Osteoblast (primary cell): ENCODE results near the gene USP10. TPM values are rescaled to one million over a fixed set of nuclear protein-coding genes. Genes with fewer than 3 reads are reported as not detected.

Experiments
- DNase-seq: peaks from one replicate; pipeline ENCODE4 v3.0.0; 2011; ENCODE audit warnings: low spot score, mixed read lengths; ENCODE audit not compliant: insufficient read length; ENCODE audit errors: missing footprints
- H2AFZ ChIP-seq: 2 replicates; pipeline ENCODE4 v1.6.0; 2011; ENCODE audit warnings: mild to moderate bottlenecking, low read length
- H3K27ac ChIP-seq: 2 replicates; pipeline ENCODE4 v1.5.1; 2011; ENCODE audit warnings: mild to moderate bottlenecking, low read depth, low read length, moderate library complexity
- H3K27me3 ChIP-seq: 2 replicates; pipeline ENCODE4 v1.6.0; 2012; ENCODE audit warnings: mild to moderate bottlenecking, control low read depth, inconsistent platforms, low read length, moderate library complexity; ENCODE audit not compliant: insufficient read depth
- H3K36me3 ChIP-seq: 2 replicates; pipeline ENCODE4 v1.5.1; 2011; ENCODE audit warnings: mild to moderate bottlenecking, low read length, control low read depth, moderate library complexity; ENCODE audit not compliant: insufficient read depth
- H3K4me1 ChIP-seq: 2 replicates; pipeline ENCODE4 v1.5.1; 2011; ENCODE audit warnings: mild to moderate bottlenecking, low read length, control low read depth, moderate library complexity; ENCODE audit not compliant: insufficient read depth
- H3K4me2 ChIP-seq: 2 replicates; pipeline ENCODE4 v1.6.0; 2011; ENCODE audit warnings: mild to moderate bottlenecking, low read length; ENCODE audit not compliant: insufficient read depth
- H3K4me3 ChIP-seq: fragments of 200-600 bp; sonication (generic); 3 replicates; pipeline ENCODE4 v1.5.1; 2012; ENCODE audit warnings: mild to moderate bottlenecking, low read length, inconsistent platforms; ENCODE audit not compliant: insufficient read depth
- H3K79me2 ChIP-seq: 2 replicates; pipeline ENCODE4 v1.6.0; 2012; ENCODE audit warnings: mild to moderate bottlenecking, low read length, control low read depth, inconsistent platforms; ENCODE audit not compliant: insufficient read depth
- H3K9me3 ChIP-seq: 2 replicates; pipeline ENCODE4 v1.5.1; 2011; ENCODE audit warnings: low read depth, low read length, control low read depth
- H4K20me1 ChIP-seq: 2 replicates; pipeline ENCODE4 v1.6.0; 2012; ENCODE audit warnings: mild to moderate bottlenecking, low read length, control low read depth; ENCODE audit not compliant: insufficient read depth
- total RNA-seq: library from RNA; depleted of rRNA; stranded (reverse); fragments of >200 nt; gene quantifications from 2 replicates; pipeline ENCODE4 v1.2.3, GENCODE V29; 2012
- TF ChIP-seq, protein P1 (sequence below): IDR thresholded peaks from 2 replicates; pipeline ENCODE4 v1.5.1; 2011; ENCODE audit warnings: mild to moderate bottlenecking, low read depth, low read length, moderate library complexity; ENCODE audit errors: extremely low read depth

The USP10 gene
- total RNA-seq, 1 donor = 43.1 TPM

DNA sequence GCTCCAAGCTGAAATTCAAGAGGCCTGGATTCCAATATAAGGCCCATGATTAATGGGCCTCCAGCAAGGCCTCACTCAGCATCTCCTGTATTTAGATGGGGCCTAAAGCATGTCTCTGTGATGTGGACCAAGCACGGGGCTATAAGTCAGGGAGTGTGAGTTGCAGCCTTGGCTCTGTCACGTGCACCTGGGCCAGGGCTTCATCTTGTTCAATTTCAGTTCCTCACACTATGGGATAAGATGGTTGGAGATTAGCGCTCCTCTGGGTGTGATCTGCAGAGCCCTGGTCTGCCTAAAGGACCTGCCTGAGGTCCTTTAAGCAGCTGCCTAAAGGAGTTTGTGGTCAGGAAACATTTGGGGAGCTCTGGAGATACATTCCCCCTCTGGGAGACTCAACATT, 26.2 kb upstream of the USP10 start:
- TF ChIP-seq, protein P1, sequence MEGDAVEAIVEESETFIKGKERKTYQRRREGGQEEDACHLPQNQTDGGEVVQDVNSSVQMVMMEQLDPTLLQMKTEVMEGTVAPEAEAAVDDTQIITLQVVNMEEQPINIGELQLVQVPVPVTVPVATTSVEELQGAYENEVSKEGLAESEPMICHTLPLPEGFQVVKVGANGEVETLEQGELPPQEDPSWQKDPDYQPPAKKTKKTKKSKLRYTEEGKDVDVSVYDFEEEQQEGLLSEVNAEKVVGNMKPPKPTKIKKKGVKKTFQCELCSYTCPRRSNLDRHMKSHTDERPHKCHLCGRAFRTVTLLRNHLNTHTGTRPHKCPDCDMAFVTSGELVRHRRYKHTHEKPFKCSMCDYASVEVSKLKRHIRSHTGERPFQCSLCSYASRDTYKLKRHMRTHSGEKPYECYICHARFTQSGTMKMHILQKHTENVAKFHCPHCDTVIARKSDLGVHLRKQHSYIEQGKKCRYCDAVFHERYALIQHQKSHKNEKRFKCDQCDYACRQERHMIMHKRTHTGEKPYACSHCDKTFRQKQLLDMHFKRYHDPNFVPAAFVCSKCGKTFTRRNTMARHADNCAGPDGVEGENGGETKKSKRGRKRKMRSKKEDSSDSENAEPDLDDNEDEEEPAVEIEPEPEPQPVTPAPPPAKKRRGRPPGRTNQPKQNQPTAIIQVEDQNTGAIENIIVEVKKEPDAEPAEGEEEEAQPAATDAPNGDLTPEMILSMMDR = no peak
- no peak for DNase-seq
- no peak overlapping the region for H3K4me2 ChIP-seq

DNA sequence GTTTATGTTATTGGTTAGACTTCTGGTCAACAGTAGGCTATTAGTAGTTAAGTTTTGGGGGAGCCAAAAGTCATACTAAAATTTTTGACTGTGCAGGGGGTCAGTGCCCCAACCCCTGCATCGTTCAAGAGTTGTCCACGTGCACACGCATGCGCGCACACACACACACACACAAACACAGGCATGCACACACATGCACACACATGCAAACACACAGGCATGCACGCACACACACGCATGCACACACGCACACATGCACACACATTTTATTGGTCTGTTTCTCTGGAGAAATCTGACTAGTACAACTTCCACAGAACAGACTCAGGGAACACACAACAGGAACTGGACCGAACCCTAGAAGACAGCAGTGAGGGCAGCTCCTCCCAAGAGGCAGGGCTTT, 24.4 kb upstream of the USP10 start:
- no peak overlapping the region for H3K4me3 ChIP-seq
- no peaks in the 10 kb centered on the region for H3K79me2 ChIP-seq

More for the DNA sequence above, 26.2 kb upstream of the USP10 start:
- no peaks in the 10 kb centered on the region for H4K20me1 ChIP-seq
- H3K79me2 ChIP-seq = no peaks in the 10 kb centered on the region
- H3K27ac ChIP-seq = no peak overlapping the region
- H3K27me3 ChIP-seq = peaks cover 4% of the 10 kb centered on the region
- H3K4me3 ChIP-seq = no peak overlapping the region
- no peaks in the 10 kb centered on the region for H3K36me3 ChIP-seq
- H2AFZ ChIP-seq = no peak overlapping the region
- H3K4me1 ChIP-seq = no peaks in the 10 kb centered on the region
- no peaks in the 10 kb centered on the region for H3K9me3 ChIP-seq

DNA sequence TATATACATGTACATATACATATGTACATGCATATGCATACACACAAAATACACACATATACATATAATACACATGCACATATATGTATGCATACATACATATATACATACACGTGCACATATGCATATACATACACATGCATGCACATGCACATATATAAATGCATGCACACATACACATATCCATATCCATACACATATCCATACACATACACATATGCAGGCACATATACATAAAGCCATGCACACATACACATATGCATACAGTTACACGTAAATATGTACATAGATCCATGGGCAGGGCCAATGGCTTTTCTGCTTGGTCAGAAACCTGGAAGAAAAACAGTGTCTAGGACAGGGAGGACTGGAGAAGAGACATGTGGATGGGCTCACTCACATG, 23.9 kb upstream of the USP10 start:
- H3K4me2 ChIP-seq = no peak overlapping the region
- H3K4me1 ChIP-seq = no peaks in the 10 kb centered on the region
- H3K9me3 ChIP-seq = no peaks in the 10 kb centered on the region
- no peak for DNase-seq
- no peaks in the 10 kb centered on the region for H4K20me1 ChIP-seq
- no peaks in the 10 kb centered on the region for H3K79me2 ChIP-seq
- H3K27ac ChIP-seq = no peak overlapping the region
- TF ChIP-seq, protein P1 = no peak
- H3K4me3 ChIP-seq = no peak overlapping the region
- peaks cover 8% of the 10 kb centered on the region for H3K27me3 ChIP-seq
- H3K36me3 ChIP-seq = no peaks in the 10 kb centered on the region
- no peak overlapping the region for H2AFZ ChIP-seq

More for the DNA sequence above, 24.4 kb upstream of the USP10 start:
- TF ChIP-seq, protein P1 = no peak
- no peak overlapping the region for H2AFZ ChIP-seq
- no peak for DNase-seq
- H3K4me1 ChIP-seq = no peaks in the 10 kb centered on the region
- no peaks in the 10 kb centered on the region for H3K9me3 ChIP-seq
- no peak overlapping the region for H3K4me2 ChIP-seq
- peaks cover 8% of the 10 kb centered on the region for H3K27me3 ChIP-seq
- H3K27ac ChIP-seq = no peak overlapping the region
- H4K20me1 ChIP-seq = no peaks in the 10 kb centered on the region
- no peaks in the 10 kb centered on the region for H3K36me3 ChIP-seq

DNA sequence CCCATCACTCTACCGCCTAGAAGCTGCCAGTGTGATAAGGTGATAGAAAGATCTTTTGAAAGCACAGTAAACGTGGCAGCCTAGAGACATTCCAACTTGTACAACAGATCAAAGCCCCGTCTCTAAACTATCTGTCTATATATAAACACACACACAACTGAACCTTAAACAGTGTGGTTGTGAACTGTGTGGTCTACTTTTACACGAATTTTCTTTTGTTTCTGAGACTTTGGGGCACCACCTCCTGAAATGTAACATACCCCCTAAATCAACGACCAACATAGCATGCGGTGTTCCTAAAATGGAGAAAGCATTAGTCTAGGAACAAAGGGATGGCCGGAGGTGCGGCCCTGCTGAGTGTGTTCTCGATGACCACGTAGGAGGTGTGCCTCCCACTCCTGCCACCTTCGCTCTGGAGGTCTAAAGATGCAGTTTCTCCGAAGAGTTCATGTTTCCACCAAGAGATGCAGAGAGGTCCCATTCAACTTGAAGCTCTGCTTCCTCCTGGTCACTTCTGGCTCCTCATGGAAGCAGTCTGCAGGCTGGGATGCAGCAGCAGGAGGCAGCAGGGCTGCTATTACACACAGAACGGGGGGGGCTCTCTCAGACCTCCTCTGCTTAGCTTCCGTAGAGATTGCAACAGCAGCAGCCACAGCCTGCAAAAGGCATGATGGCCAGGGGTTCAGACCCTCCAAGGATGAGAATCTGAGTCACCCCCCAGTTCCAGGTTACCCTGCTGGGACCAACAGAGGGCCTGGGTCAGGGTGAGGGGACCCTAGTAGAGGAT, 22.6 kb upstream of the USP10 start:
- Histone ChIP-seq H2AFZ (no peak overlapping the region), H3K4me3 (no peak overlapping the region), H3K79me2 (no peaks in the 10 kb centered on the region), H3K9me3 (no peaks in the 10 kb centered on the region), H3K27me3 (peaks cover 8% of the 10 kb centered on the region), H3K36me3 (no peaks in the 10 kb centered on the region), H3K4me1 (no peaks in the 10 kb centered on the region), H3K27ac (no peak overlapping the region), H3K4me2 (no peak overlapping the region), H4K20me1 (no peaks in the 10 kb centered on the region)
- TF ChIP-seq, protein P1 = no peak
- no peak for DNase-seq
